HG03520 (cell line): ENCODE measurements around the gene EPM2AIP1.
"Not testable (repeated sequence)": the region's sequence is repeated elsewhere in the genome, so short reads cannot be mapped to it uniquely, and the experiment has no call there.

Experiments used
- ATAC-seq: cut with Tn5 transposase; IDR thresholded peaks from one replicate; pipeline ENCODE4 v1.9.1; 2021; ENCODE audit warnings: mild to moderate bottlenecking, moderate library complexity; ENCODE audit not compliant: unreplicated experiment

The EPM2AIP1 gene

GRCh38 chr3:36993326-36994283 lies 674 bp upstream of the EPM2AIP1 start, which contains the start of gene MLH1:
Gene MLH1 (plus strand): TSS chr3:36993518. CDS start chr3:36993548, 30 bp downstream.
- peak; percentile 89 for ATAC-seq

- no peak for ATAC-seq
These were observed 767 bp downstream of the EPM2AIP1 start for GRCh38 chr3:36991923-36992805.

GRCh38 chr3:36991147-36991546 lies 1.8 kb downstream of the EPM2AIP1 start:
- ATAC-seq = no peak

- no peak for ATAC-seq
These were observed 3.4 kb downstream of the EPM2AIP1 start for GRCh38 chr3:36989568-36989967.

GRCh38 chr3:36989005-36989404 lies 3.9 kb downstream of the EPM2AIP1 start:
- no peak for ATAC-seq

GRCh38 chr3:36988356-36988755 lies 4.6 kb downstream of the EPM2AIP1 start:
- no peak for ATAC-seq

- ATAC-seq = no peak
These were observed 11.9 kb downstream of the EPM2AIP1 start for GRCh38 chr3:36981006-36981405.

- no peak for ATAC-seq
These were observed 19.8 kb downstream of the EPM2AIP1 start for GRCh38 chr3:36973139-36973538.

GRCh38 chr3:36972163-36972562 lies 20.8 kb downstream of the EPM2AIP1 start:
- ATAC-seq = no peak

GRCh38 chr3:36969540-36970432 lies 23.1 kb downstream of the EPM2AIP1 start:
- ATAC-seq = peak; percentile 99

- ATAC-seq = no peak
These were observed 23.8 kb downstream of the EPM2AIP1 start for GRCh38 chr3:36969085-36969484.

GRCh38 chr3:36965440-36965839 lies 27.5 kb downstream of the EPM2AIP1 start:
- no peak for ATAC-seq

GRCh38 chr3:36964817-36965216 lies 28.1 kb downstream of the EPM2AIP1 start:
- peak; percentile 39 for ATAC-seq

- ATAC-seq = no peak
These were observed 28.6 kb downstream of the EPM2AIP1 start for GRCh38 chr3:36964331-36964730.

GRCh38 chr3:36963008-36963407 lies 29.9 kb downstream of the EPM2AIP1 start:
- ATAC-seq = not testable (repeated sequence)

GRCh38 chr3:36960502-36960901 lies 32.4 kb downstream of the EPM2AIP1 start:
- ATAC-seq = no peak

GRCh38 chr3:36959821-36960220 lies 33.1 kb downstream of the EPM2AIP1 start:
- ATAC-seq = no peak

- ATAC-seq = no peak
These were observed 34.9 kb downstream of the EPM2AIP1 start for GRCh38 chr3:36957862-36958686.

- ATAC-seq = no peak
These were observed 35.9 kb downstream of the EPM2AIP1 start for GRCh38 chr3:36957063-36957462.

- ATAC-seq = no peak
These were observed 36.8 kb downstream of the EPM2AIP1 start for GRCh38 chr3:36956155-36956554.
